Transverse colon (tissue), 3 donors: ENCODE data around the gene ANKRD49.

Experiments used
- CTCF ChIP-seq, 5 experiments: fragments of 200-600 bp in 3 of 5; fragments of 450-650 bp in 2 of 5; sonication (generic) in 3 of 5; IDR thresholded peaks; 1 replicate in 2 of 5; 2 replicates in 3 of 5; pipeline ENCODE4 v1.5.1; 2016 to 2017; ENCODE audit warnings: antibody characterized with exemption in 5 of 5, inconsistent platforms in 3 of 5, mild to moderate bottlenecking in 2 of 5, moderate library complexity in 1 of 5
- EP300 ChIP-seq: sonication (generic); formaldehyde crosslinking; IDR thresholded peaks from one replicate; pipeline ENCODE4 v1.6.1; 2017; ENCODE audit warnings: antibody characterized with exemption, low read depth
- POLR2A ChIP-seq: fragments of 450-650 bp; IDR thresholded peaks from one replicate; pipeline ENCODE4 v1.6.1; 2016; ENCODE audit warnings: antibody characterized with exemption, mild to moderate bottlenecking, moderate library complexity

- no peak for TF ChIP-seq CTCF (IDR thresholded peaks at IDR 0.05)
- no peak for TF ChIP-seq EP300
- TF ChIP-seq POLR2A: no peak
Observed at GRCh38 chr11:94447149-94447548, 46.6 kb upstream of the ANKRD49 start.
